Vagina (tissue), 2 donors: ENCODE results near the gene TMEM178B. TPM values are rescaled to one million over a fixed set of nuclear protein-coding genes. Genes with fewer than 3 reads are reported as not detected.

Experiments used
- DNase-seq, 2 donors: peaks; one replicate each; pipeline ENCODE4 v3.0.0-alpha.2; 2017; ENCODE audit errors: extremely low spot score in 2 of 2
- H3K27ac ChIP-seq: fragments of 200-600 bp; sonication (generic); one replicate; pipeline ENCODE4 v1.5.1; 2019
- H3K27me3 ChIP-seq: fragments of 200-600 bp; sonication (generic); one replicate; pipeline ENCODE4 v1.5.1; 2019
- H3K36me3 ChIP-seq, 2 donors: fragments of 200-600 bp; sonication (generic); one replicate each; pipeline ENCODE4 v1.5.1; 2017 to 2019
- H3K4me1 ChIP-seq: fragments of 200-600 bp; sonication (generic); one replicate; pipeline ENCODE4 v1.5.1; 2019
- H3K4me3 ChIP-seq, 2 donors: fragments of 200-600 bp; sonication (generic); 1 replicate in 1 of 2; 2 replicates in 1 of 2; pipeline ENCODE4 v1.5.1; 2016 to 2019
- H3K9me3 ChIP-seq: fragments of 200-600 bp; sonication (generic); one replicate; pipeline ENCODE4 v1.5.1; 2019
- POLR2A ChIP-seq, 2 donors: fragments of 450-650 bp; IDR thresholded peaks; one replicate each; pipeline ENCODE4 v1.6.1; 2017; ENCODE audit warnings: antibody characterized with exemption in 2 of 2, mild to moderate bottlenecking in 2 of 2, moderate library complexity in 2 of 2
- POLR2AphosphoS5 ChIP-seq, 2 donors: sonication (generic); formaldehyde crosslinking; IDR thresholded peaks; one replicate each; pipeline ENCODE4 v1.9.0; 2017; ENCODE audit warnings: antibody characterized with exemption in 2 of 2, mild to moderate bottlenecking in 2 of 2, low read depth in 1 of 2; ENCODE audit not compliant: insufficient read depth in 1 of 2
- intact Hi-C: fragments of 100-400 bp; cut with DNase I; formaldehyde crosslinking; loops from one replicate; pipeline ENCODE4 v1.15.1; 2023
- total RNA-seq: library from RNA; depleted of rRNA; stranded (reverse); fragments of >200 nt; gene quantifications from one replicate; pipeline ENCODE4 v1.2.3, GENCODE V29; 2016
- TF ChIP-seq, protein P1 (sequence below), 3 experiments: fragments of 450-650 bp in 2 of 3; fragments of 200-600 bp in 1 of 3; sonication (generic) in 1 of 3; IDR thresholded peaks; one replicate each; pipeline ENCODE4 v1.5.1; 2017 to 2019; ENCODE audit warnings: antibody characterized with exemption in 3 of 3, mild to moderate bottlenecking in 2 of 3, moderate library complexity in 2 of 3

TMEM178B gene
- total RNA-seq, 1 donor from 2014 or later, result 1.2 TPM

DNA sequence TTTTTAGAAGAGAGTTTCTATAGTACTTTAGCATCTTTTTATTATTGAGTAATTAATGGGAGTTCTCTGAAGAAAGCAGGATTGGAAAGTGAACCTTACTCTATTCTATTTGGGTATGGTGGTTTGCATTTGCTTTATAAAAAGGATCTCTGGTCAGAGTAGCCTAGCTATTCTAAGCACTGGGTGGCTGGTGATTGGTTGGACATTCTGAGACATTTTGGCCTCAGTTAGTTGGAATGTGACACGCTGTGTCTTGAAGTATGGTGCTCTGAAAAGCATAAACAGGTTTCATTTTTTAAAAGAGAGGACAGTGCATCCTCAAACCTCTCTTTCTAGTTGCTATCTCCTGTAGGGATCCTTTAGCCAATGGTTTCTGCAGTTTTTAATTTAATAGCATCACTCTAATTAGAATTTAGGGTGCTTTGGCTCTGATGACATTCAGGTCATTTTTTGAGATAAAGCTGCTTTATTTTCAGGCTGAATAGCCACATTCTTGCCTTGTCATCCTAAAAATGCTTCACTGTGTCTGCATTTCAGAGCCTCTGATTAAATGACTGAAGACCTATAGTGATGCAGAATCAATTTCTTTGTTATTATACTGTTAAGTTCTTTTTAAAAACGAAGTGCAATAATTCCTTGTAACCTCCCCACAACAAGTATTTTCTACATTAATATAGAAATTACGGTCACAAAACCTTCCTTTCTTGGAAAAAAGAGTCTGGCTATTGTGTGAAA lies 20.6 kb downstream of the TMEM178B start:
- DNase-seq, result no peak
- H3K27me3 ChIP-seq, result no peaks in the 10 kb centered on the region
- H3K4me1 ChIP-seq, result no peaks in the 10 kb centered on the region
- no peak overlapping the region for H3K27ac ChIP-seq
- H3K36me3 ChIP-seq, result no peaks in the 10 kb centered on the region
- TF ChIP-seq, protein P1, sequence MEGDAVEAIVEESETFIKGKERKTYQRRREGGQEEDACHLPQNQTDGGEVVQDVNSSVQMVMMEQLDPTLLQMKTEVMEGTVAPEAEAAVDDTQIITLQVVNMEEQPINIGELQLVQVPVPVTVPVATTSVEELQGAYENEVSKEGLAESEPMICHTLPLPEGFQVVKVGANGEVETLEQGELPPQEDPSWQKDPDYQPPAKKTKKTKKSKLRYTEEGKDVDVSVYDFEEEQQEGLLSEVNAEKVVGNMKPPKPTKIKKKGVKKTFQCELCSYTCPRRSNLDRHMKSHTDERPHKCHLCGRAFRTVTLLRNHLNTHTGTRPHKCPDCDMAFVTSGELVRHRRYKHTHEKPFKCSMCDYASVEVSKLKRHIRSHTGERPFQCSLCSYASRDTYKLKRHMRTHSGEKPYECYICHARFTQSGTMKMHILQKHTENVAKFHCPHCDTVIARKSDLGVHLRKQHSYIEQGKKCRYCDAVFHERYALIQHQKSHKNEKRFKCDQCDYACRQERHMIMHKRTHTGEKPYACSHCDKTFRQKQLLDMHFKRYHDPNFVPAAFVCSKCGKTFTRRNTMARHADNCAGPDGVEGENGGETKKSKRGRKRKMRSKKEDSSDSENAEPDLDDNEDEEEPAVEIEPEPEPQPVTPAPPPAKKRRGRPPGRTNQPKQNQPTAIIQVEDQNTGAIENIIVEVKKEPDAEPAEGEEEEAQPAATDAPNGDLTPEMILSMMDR (IDR thresholded peaks at IDR 0.05), result no peak
- TF ChIP-seq POLR2A (IDR thresholded peaks at IDR 0.05) (no peak), POLR2AphosphoS5 (IDR thresholded peaks at IDR 0.05; ENCODE audit: insufficient read depth in 1 of 2, low read depth in 1 of 2) (no peak)
- intact Hi-C loops, result no loop called here
- H3K9me3 ChIP-seq, result no peaks in the 10 kb centered on the region
- no peak overlapping the region for H3K4me3 ChIP-seq

DNA sequence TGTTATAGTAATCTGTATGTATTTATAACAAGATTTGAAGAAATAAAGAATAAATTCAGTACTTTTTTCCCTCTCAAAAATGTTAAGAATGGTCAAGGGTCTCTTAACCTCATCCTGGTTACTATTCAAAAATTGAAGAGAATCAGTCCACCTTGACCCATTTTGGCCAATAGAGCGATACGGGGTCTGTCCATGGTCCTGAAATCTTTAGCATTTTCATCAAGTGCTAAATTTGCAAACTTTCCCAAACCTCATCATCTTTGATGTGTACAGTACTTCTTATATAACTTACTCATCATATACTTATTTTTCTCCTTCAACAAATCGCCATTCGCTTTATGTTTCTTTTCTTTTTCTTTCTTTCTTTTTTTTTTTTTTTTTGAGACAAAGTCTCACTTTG lies 23.6 kb downstream of the TMEM178B start:
- Histone ChIP-seq H3K9me3 (no peaks in the 10 kb centered on the region), H3K36me3 (no peaks in the 10 kb centered on the region), H3K4me1 (no peaks in the 10 kb centered on the region), H3K4me3 (no peak overlapping the region), H3K27ac (no peak overlapping the region), H3K27me3 (no peaks in the 10 kb centered on the region)
- no peak for TF ChIP-seq POLR2AphosphoS5 (IDR thresholded peaks at IDR 0.05; ENCODE audit: insufficient read depth in 1 of 2, low read depth in 1 of 2)
- TF ChIP-seq, protein P1 (IDR thresholded peaks at IDR 0.05), result no peak
- TF ChIP-seq POLR2A (IDR thresholded peaks at IDR 0.05), result no peak
- intact Hi-C loops, result no loop called here
- no peak for DNase-seq

DNA sequence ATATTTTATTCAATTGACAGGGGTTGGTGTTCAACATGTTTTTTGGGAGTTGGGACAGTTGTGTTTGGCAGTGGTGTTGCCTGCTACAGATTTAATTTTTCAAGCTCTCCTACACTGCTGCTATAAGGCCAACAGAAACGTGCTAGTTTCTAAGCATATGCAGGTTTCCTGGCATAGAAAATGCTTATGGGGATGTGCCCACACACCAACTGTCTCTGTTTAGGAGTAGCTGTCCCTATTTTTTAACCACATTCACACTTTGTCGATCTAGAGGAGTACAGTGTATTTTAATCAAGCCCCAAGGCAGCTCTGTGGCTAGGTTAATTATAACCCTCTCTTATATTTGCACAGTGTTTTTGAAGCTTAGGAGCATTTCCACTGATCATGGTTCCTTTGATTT lies 28.6 kb downstream of the TMEM178B start:
- no peaks in the 10 kb centered on the region for H3K4me1 ChIP-seq

DNA sequence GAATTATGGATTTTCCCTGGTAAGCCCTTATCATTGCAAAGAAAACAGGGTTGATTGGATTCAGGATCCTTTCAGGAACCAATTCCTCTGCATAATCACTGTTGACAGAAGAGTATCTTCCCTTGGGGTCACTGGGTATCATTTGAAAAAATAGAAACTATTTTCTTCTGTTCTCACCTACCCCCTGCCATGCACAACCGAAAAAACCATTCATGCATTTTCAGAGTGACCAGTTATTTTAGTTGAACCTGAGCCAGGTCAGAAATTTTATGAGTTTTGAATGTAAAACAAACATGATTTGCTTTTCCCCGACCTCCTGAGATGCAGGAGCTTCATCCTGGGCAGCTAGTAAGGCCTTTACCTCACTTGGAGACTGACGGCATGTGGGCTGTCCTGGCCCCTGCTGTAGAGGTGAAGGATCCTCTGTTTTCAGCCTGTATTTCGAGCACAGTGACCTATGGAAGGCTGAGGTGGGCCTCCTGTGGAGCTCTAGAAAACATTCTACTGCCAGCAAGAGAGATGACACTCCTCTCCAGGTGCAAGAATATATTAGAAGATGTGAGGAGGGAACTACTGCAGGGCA lies 30.1 kb downstream of the TMEM178B start:
- Histone ChIP-seq H3K9me3 (no peaks in the 10 kb centered on the region), H3K4me3 (no peak overlapping the region), H3K27me3 (no peaks in the 10 kb centered on the region), H3K36me3 (no peaks in the 10 kb centered on the region), H3K4me1 (no peaks in the 10 kb centered on the region), H3K27ac (no peak overlapping the region)
- TF ChIP-seq POLR2A (IDR thresholded peaks at IDR 0.05) (no peak), POLR2AphosphoS5 (IDR thresholded peaks at IDR 0.05; ENCODE audit: insufficient read depth in 1 of 2, low read depth in 1 of 2) (no peak)
- TF ChIP-seq, protein P1 (IDR thresholded peaks at IDR 0.05), result no peak
- no peak for DNase-seq
- intact Hi-C loops, result no loop called here

More for the DNA sequence above, 28.6 kb downstream of the TMEM178B start:
- Histone ChIP-seq H3K27me3 (no peaks in the 10 kb centered on the region), H3K4me3 (no peak overlapping the region), H3K27ac (no peak overlapping the region), H3K9me3 (no peaks in the 10 kb centered on the region), H3K36me3 (no peaks in the 10 kb centered on the region)
- TF ChIP-seq POLR2A (IDR thresholded peaks at IDR 0.05) (no peak), POLR2AphosphoS5 (IDR thresholded peaks at IDR 0.05; ENCODE audit: insufficient read depth in 1 of 2, low read depth in 1 of 2) (no peak)
- TF ChIP-seq, protein P1 (IDR thresholded peaks at IDR 0.05), result no peak
- intact Hi-C loops, result no loop called here
- no peak for DNase-seq

DNA sequence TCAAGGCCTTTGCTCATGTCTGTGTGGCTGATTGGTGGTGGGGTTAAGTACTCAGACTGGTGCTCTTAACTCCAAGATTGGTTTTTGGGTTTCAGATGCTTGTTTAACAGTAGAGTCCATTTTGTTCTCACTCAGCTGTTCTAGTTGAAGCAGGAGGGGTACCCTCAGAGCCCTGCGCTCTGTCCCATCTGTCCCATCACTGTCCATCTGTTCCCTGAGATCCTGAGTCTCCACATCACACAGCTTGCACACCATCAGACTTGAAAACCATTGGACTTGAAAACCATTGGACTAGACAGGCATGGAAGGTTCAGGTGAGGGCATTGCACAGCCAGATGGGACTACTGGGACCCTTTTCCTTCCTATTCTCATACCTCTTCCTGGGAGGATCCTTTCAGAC lies 39.3 kb downstream of the TMEM178B start:
- intact Hi-C loops, result no loop called here
- H3K27ac ChIP-seq, result no peak overlapping the region
- no peaks in the 10 kb centered on the region for H3K36me3 ChIP-seq
- no peaks in the 10 kb centered on the region for H3K27me3 ChIP-seq
- no peak for TF ChIP-seq POLR2A (IDR thresholded peaks at IDR 0.05)
- TF ChIP-seq, protein P1 (IDR thresholded peaks at IDR 0.05), result no peak
- TF ChIP-seq POLR2AphosphoS5 (IDR thresholded peaks at IDR 0.05; ENCODE audit: insufficient read depth in 1 of 2, low read depth in 1 of 2), result no peak
- no peak overlapping the region for H3K4me3 ChIP-seq
- no peaks in the 10 kb centered on the region for H3K9me3 ChIP-seq
- H3K4me1 ChIP-seq, result no peaks in the 10 kb centered on the region
- no peak for DNase-seq
